ENCODE measurements around the gene MYO15B. TPM values are rescaled to one million over a fixed set of nuclear protein-coding genes. Genes with fewer than 3 reads are reported as not detected.

Gene MYO15B
- total and polyA plus RNA-seq, 2 of the 13 experiments (the other 11 are each of a cell fraction or from before 2014, with no cell fraction given) = 2.8 to 8.1 TPM

- TF ChIP-seq HOMEZ (CRISPR knock-in tag; IDR thresholded peaks at IDR 0.05; ENCODE audit: low read depth) (no peak), U2AF1 (optimal IDR thresholded peaks at IDR 0.05; ENCODE audit: low read depth, low read length) (no peak), ZNF562 (CRISPR knock-in tag; IDR thresholded peaks at IDR 0.05; ENCODE audit: borderline replicate concordance) (no peak), SMAD3 (CRISPR knock-in tag; IDR thresholded peaks at IDR 0.05) (peak; percentile 33; the same call in 1 of the 2 replicates), TRIM24 (CRISPR knock-in tag; IDR thresholded peaks at IDR 0.05) (no peak), ZNF781 (CRISPR knock-in tag; IDR thresholded peaks at IDR 0.05; ENCODE audit: borderline replicate concordance, not compliant biosample characterization) (peak; percentile 55), STAT5B (CRISPR knock-in tag; IDR thresholded peaks at IDR 0.05) (no peak), FOSL2 (CRISPR knock-in tag; IDR thresholded peaks at IDR 0.05) (peak; percentile 91), NR2F6 (IDR thresholded peaks at IDR 0.05) (peak; percentile 58), NR2F6 (CRISPR knock-in tag; IDR thresholded peaks at IDR 0.05) (peak; percentile 42; the same call in 1 of the 2 replicates), SRY (CRISPR knock-in tag; IDR thresholded peaks at IDR 0.05) (no peak), NR2C2 (CRISPR knock-in tag; IDR thresholded peaks at IDR 0.05; ENCODE audit: borderline replicate concordance) (no peak), ZBTB42 (CRISPR knock-in tag; IDR thresholded peaks at IDR 0.05) (no peak), ZNF333 (CRISPR knock-in tag; IDR thresholded peaks at IDR 0.05; ENCODE audit: borderline replicate concordance) (no peak), ZNF276 (CRISPR knock-in tag; IDR thresholded peaks at IDR 0.05; ENCODE audit: low read depth) (no peak), ZNF737 (CRISPR knock-in tag; IDR thresholded peaks at IDR 0.05; ENCODE audit: borderline replicate concordance) (no peak), HMGXB4 (CRISPR knock-in tag; IDR thresholded peaks at IDR 0.05; ENCODE audit: borderline replicate concordance in 1 of 2, low read depth in 1 of 2) (no peak), HIVEP1 (CRISPR knock-in tag; IDR thresholded peaks at IDR 0.05) (no peak), DPF2 (CRISPR knock-in tag; IDR thresholded peaks at IDR 0.05; ENCODE audit: borderline replicate concordance, low read depth) (no peak), ZNF451 (CRISPR knock-in tag; IDR thresholded peaks at IDR 0.05) (no peak), KLF6 (CRISPR knock-in tag; IDR thresholded peaks at IDR 0.05) (no peak; the same call in 1 of the 2 replicates), ZNF317 (CRISPR knock-in tag; IDR thresholded peaks at IDR 0.05) (peak; percentile 99), ZNF546 (CRISPR knock-in tag; conservative IDR thresholded peaks at IDR 0.05) (no peak), SSRP1 (CRISPR knock-in tag; IDR thresholded peaks at IDR 0.05) (no peak), REPIN1 (CRISPR knock-in tag; IDR thresholded peaks at IDR 0.05; ENCODE audit: borderline replicate concordance, low read depth) (peak; percentile 55; the same call in 1 of the 2 replicates), ETV6 (CRISPR knock-in tag; conservative IDR thresholded peaks at IDR 0.05) (no peak), ATAD3A (CRISPR knock-in tag; IDR thresholded peaks at IDR 0.05) (no peak)
Observed at GRCh38 chr17:75610103-75610984, 22.7 kb downstream of the MYO15B start (continued).

All from HepG2 (cell line).